SHP77 (cell line): ENCODE data around the gene COLEC12.
"Not testable (repeated sequence)": the region's sequence is repeated elsewhere in the genome, so short reads cannot be mapped to it uniquely, and the experiment has no call there.

Source experiments
- DNase-seq, 2 experiments: peaks; one replicate each; lab custom pipeline; 2025; lab: John Stamatoyannopoulos, UW

The COLEC12 gene

GRCh38 chr18:317618-318017 lies 182.9 kb downstream of the COLEC12 start:
- DNase-seq, result no peak

GRCh38 chr18:316393-316792 lies 184.1 kb downstream of the COLEC12 start:
- no peak for DNase-seq

- no peak for DNase-seq
Observed at GRCh38 chr18:313931-314330, 186.6 kb downstream of the COLEC12 start.

- no peak for DNase-seq
Observed at GRCh38 chr18:312415-312814, 188.1 kb downstream of the COLEC12 start.

GRCh38 chr18:310042-310441 lies 190.5 kb downstream of the COLEC12 start:
- no peak for DNase-seq

GRCh38 chr18:308086-308485 lies 192.4 kb downstream of the COLEC12 start:
- DNase-seq, result not testable (repeated sequence)

GRCh38 chr18:306608-307255 lies 193.8 kb downstream of the COLEC12 start:
- no peak for DNase-seq

GRCh38 chr18:305003-305501 lies 195.4 kb downstream of the COLEC12 start:
- DNase-seq, result no peak

GRCh38 chr18:303607-304006 lies 196.9 kb downstream of the COLEC12 start:
- DNase-seq, result no peak

GRCh38 chr18:303011-303410 lies 197.5 kb downstream of the COLEC12 start:
- DNase-seq, result no peak

GRCh38 chr18:302097-302496 lies 198.4 kb downstream of the COLEC12 start:
- no peak for DNase-seq

- no peak for DNase-seq
Observed at GRCh38 chr18:297936-298335, 202.6 kb downstream of the COLEC12 start.

GRCh38 chr18:295756-296490 lies 204.6 kb downstream of the COLEC12 start:
- no peak for DNase-seq

- DNase-seq, result no peak
Observed at GRCh38 chr18:294566-294965, 205.9 kb downstream of the COLEC12 start.

GRCh38 chr18:293536-293935 lies 207.0 kb downstream of the COLEC12 start:
- DNase-seq, result no peak

- DNase-seq, result no peak
Observed at GRCh38 chr18:292271-292670, 208.2 kb downstream of the COLEC12 start.

- not testable (repeated sequence) for DNase-seq
Observed at GRCh38 chr18:289970-290369, 210.5 kb downstream of the COLEC12 start.

GRCh38 chr18:289026-289425 lies 211.5 kb downstream of the COLEC12 start:
- no peak for DNase-seq

GRCh38 chr18:286515-287310 lies 213.8 kb downstream of the COLEC12 start:
- no peak for DNase-seq

GRCh38 chr18:285817-286216 lies 214.7 kb downstream of the COLEC12 start:
- no peak for DNase-seq

- DNase-seq, result no peak
Observed at GRCh38 chr18:275486-275885, 225.0 kb downstream of the COLEC12 start.

GRCh38 chr18:274313-274712 lies 226.2 kb downstream of the COLEC12 start:
- no peak for DNase-seq

- no peak for DNase-seq
Observed at GRCh38 chr18:273525-273924, 227.0 kb downstream of the COLEC12 start.
